ENCODE results near the gene FOLR2.
"Not testable (repeated sequence)": the region's sequence is repeated elsewhere in the genome, so short reads cannot be mapped to it uniquely, and the experiment has no call there.

The FOLR2 gene

DNA sequence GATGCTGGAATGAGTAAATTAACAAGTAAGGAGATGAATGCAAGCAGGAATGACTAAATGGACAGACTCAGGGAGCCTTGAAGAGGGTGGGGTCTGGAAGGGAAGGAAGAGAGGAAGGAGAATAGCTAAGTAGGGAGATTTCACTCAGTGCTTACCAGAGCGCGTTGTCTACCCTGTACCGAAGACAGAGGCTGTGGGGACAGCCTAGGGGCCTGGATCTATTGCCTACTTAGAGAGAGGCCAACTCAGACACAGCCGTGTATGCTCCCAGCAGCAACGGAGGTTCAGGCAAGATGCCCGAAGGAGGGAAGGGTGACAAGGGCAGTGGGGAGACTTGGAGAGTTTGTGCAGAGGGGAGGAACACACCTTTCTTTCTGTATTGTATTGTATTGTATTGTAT is at the start of gene FOLR2:
Gene FOLR2 (plus strand): TSS at position 157 of the 400 bp plus-strand sequence. CDS start 1,791 bp downstream, outside the sequence.
- DNase-seq = no peak

GRCh38 chr11:72169046-72169555 is 47.5 kb upstream of the FOLR2 start:
- not testable (repeated sequence) for DNase-seq

DNA sequence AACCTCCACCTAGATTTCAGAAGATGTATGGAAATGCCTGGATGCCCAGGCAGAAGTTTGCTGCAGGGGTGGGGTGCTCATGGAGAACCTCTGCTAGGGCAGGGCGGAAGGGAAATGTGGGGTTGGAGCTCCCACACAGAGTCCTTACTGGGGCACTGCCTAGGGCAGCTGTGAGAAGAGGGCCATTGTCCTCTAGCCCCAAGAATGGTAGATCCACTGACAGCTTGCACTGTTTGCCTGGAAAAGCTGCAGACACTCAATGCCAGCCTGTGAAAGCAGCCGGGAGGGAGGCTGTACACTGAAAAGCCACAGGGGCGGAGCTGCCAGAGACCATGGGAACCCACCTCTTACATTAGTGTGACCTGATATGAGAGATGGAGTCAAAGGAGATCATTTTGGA is 46.8 kb upstream of the FOLR2 start:
- not testable (repeated sequence) for DNase-seq

DNA sequence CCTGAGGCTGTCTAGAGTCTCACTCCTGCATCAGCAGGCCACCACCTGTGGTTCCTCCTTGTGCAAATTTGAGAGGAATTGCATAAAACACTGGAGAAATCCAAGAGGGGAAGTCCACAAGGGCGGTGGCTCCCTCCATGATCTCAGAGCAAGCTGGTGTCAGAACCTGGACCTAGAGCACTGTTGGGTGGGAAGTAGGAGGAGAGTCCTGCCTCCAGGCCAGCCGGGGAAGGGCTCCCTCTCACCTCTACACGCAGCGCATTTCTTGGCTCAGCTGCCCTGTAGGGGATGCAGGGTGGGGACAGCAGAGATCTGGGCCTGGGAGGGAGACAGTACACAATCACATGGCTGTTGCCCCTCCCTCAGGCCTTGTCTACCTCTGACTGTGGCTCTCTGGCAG is 44.6 kb upstream of the FOLR2 start:
- not testable (repeated sequence) for DNase-seq

DNA sequence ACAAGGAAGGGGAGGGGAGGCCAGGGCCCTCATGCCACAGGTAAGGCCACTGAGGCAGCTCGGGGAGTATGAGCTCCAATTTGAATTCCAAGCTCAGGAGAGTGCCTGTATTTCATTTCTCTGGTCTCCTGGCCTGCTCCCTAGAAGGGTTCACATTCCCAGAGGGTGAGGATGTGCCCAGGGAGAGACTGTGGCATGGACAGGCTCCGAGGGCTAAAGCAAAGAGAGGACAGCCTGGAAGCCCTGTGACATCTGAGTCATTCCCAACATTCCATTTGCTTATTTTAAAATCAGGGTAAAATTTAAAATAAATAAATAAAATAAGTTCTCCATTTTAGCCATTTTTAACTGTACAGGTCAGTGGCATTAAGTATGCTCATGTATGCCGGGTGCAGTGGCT is 43.3 kb upstream of the FOLR2 start:
- DNase-seq = no peak

GRCh38 chr11:72174302-72175070 is 42.1 kb upstream of the FOLR2 start:
- no peak for DNase-seq

GRCh38 chr11:72177656-72178055 is 38.9 kb upstream of the FOLR2 start:
- no peak for DNase-seq

- DNase-seq = no peak
Observed at GRCh38 chr11:72179049-72179803, 37.4 kb upstream of the FOLR2 start.

- no peak for DNase-seq
Observed at GRCh38 chr11:72179804-72180396, 36.7 kb upstream of the FOLR2 start.

- not testable (repeated sequence) for DNase-seq
Observed at GRCh38 chr11:72180892-72181552, 35.6 kb upstream of the FOLR2 start.

- not testable (repeated sequence) for DNase-seq
Observed at GRCh38 chr11:72181553-72181958, 35.0 kb upstream of the FOLR2 start.

GRCh38 chr11:72188267-72188666 is 28.3 kb upstream of the FOLR2 start:
- no peak for DNase-seq

DNA sequence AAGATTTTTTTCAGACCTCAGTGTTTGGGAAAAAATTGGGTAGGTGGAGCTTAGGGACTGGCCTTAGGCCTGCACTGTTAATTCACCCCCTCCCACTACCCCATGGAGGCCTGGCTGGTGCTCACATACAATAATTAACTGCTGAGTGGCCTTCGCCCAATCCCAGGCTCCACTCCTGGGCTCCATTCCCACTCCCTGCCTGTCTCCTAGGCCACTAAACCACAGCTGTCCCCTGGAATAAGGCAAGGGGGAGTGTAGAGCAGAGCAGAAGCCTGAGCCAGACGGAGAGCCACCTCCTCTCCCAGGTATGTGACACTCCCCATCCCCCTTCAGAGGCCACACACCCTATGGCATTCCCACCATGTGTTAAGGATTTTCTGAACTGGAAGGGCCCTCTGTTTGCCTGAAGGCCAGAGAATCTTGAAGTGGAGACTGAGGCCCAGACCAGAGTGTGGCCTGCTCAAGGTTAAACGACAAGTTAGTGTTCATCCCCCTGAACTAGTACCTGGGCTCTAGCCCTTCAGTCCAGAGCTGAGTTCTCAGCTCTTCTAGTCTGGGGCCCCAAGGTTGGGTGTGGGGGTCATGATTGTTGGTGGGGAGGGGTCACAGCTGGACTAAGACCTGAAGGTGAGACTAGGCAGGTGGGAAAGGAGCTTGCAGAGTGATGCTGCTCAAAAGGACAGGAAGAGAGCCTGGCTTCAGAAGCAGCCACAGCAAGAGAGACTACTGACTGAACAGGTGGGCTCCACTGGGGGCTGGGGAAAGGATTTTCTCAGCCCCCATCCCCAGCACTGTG is 26.9 kb upstream of the FOLR2 start:
- no peak for DNase-seq

GRCh38 chr11:72190631-72191071 is 25.9 kb upstream of the FOLR2 start:
- DNase-seq = no peak

DNA sequence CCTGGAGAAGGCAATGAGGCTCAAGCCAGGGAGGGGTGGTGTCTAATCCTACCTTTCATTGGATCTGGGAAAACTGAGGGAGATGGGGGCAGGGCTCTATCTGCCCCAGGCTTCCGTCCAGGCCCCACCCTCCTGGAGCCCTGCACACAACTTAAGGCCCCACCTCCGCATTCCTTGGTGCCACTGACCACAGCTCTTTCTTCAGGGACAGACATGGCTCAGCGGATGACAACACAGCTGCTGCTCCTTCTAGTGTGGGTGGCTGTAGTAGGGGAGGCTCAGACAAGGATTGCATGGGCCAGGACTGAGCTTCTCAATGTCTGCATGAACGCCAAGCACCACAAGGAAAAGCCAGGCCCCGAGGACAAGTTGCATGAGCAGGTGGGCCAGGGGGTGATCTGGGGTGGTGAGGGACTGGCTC is 24.6 kb upstream of the FOLR2 start, which contains the start of gene FOLR1:
Gene FOLR1 (plus strand): TSS at position 180 of the 421 bp plus-strand sequence. CDS start 34 bp downstream, at position 214.
- DNase-seq = no peak

- DNase-seq = no peak
Observed at GRCh38 chr11:72195518-72196270, 20.9 kb upstream of the FOLR2 start.

- DNase-seq = not testable (repeated sequence)
Observed at GRCh38 chr11:72201445-72201844, 15.1 kb upstream of the FOLR2 start.

GRCh38 chr11:72202571-72202970 is 14.0 kb upstream of the FOLR2 start:
- no peak for DNase-seq

DNA sequence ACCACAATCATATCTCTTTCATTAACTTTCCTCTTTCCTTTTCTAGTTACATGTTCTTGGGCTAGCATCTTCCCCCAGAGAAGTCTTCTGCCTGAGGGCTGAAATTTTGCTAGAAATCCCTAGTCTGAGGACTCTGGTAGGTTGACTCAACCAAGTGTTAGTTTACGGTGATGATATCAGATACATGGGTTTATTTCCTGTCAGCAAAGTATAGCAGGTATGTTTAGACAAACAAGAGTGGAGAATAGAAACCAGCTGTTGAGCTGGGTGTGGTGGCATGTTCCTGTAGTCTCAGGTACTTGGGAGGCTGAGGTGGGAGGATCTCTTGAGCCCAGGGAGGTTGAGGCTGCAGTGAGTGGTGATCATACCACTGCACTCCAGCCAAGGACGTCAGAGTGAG is 13.4 kb upstream of the FOLR2 start:
- no peak for DNase-seq

GRCh38 chr11:72204886-72205285 is 11.7 kb upstream of the FOLR2 start:
- no peak for DNase-seq

DNA sequence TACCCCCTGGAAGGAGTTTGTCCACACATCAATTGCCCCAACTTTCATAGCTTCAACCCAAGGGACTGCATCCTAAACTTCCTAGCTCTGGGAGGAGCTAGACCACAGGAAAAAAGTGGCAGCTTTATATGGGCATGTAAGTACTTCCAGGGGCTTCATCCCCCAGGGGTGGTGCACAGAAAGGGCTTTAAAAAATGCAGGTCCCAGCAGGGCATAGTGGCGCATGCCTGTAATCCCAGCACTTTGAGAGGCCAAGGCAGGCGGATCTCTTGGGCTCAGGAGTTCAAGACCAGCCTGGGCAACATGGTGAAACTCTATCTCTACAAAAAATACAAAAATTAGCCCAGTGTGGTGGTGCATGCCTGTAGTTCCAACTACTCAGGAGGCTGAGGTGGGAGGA is 9.8 kb upstream of the FOLR2 start:
- DNase-seq = not testable (repeated sequence)
